ENCODE measurements around the gene GPER1. TPM values are rescaled to one million over a fixed set of nuclear protein-coding genes. Genes with fewer than 3 reads are reported as not detected.

Gene GPER1
- total and polyA plus RNA-seq, 4 donors = 2.9 to 23.1 (median 7.4) TPM

GRCh38 chr7:1099154-1099542 is 11.2 kb downstream of the GPER1 start (continued):
- TF ChIP-seq JUND (IDR thresholded peaks at IDR 0.05) (no peak), HNF4A (conservative IDR thresholded peaks at IDR 0.05) (no peak), YY1 (IDR thresholded peaks at IDR 0.05) (no peak), SP1 (IDR thresholded peaks at IDR 0.05) (no peak), MAX (IDR thresholded peaks at IDR 0.05) (no peak)

- H3K4me1 ChIP-seq (ENCODE audit: control insufficient read depth in 4 of 4, insufficient read depth in 4 of 4, low read length in 3 of 4) = peaks cover 12 to 57% (median 38%) of the 10 kb centered on the region in 4 donors
- no peak overlapping the region for H3K27ac ChIP-seq (ENCODE audit: low read depth in 1 of 2, low read length in 2 of 2)
- WGBS = 87% methylated on average over 16 of the region's 16 CpGs
- no peak overlapping the region for H3K4me3 ChIP-seq (ENCODE audit: low read depth in 1 of 3, low read length in 3 of 3)
- DNase-seq (ENCODE audit: low spot score) = no peak
- TF ChIP-seq SP1 (IDR thresholded peaks at IDR 0.05) (no peak), RAD21 (IDR thresholded peaks at IDR 0.05) (no peak), RXRA (IDR thresholded peaks at IDR 0.05) (no peak), YY1 (IDR thresholded peaks at IDR 0.05) (no peak), HNF4G (IDR thresholded peaks at IDR 0.05) (no peak), ZBTB33 (IDR thresholded peaks at IDR 0.05) (no peak), FOXA1 (IDR thresholded peaks at IDR 0.05) (no peak), FOXA2 (IDR thresholded peaks at IDR 0.05) (no peak), EGR1 (IDR thresholded peaks at IDR 0.05; ENCODE audit: low read depth in 2 of 2) (no peak)
- no peak overlapping the region for H3K9ac ChIP-seq (ENCODE audit: low read depth in 1 of 2, low read length in 2 of 2)
- no peaks in the 10 kb centered on the region for H3K9me3 ChIP-seq (ENCODE audit: control insufficient read depth in 4 of 4, low read length in 3 of 4)
- H3K36me3 ChIP-seq (ENCODE audit: control insufficient read depth in 4 of 4, insufficient read depth in 3 of 4, low read depth in 1 of 4, low read length in 3 of 4) = no peaks in the 10 kb centered on the region
- no peaks in the 10 kb centered on the region for H3K27me3 ChIP-seq (ENCODE audit: control insufficient read depth in 4 of 4, insufficient read depth in 4 of 4, low read length in 3 of 4)
Observed at GRCh38 chr7:1099637-1100036, 11.7 kb downstream of the GPER1 start.

- TF ChIP-seq ZBTB33 (IDR thresholded peaks at IDR 0.05) (no peak), FOXA1 (IDR thresholded peaks at IDR 0.05) (no peak), RXRA (IDR thresholded peaks at IDR 0.05) (no peak), YY1 (IDR thresholded peaks at IDR 0.05) (no peak), GABPA (IDR thresholded peaks at IDR 0.05 in 1 of 2, conservative IDR thresholded peaks at IDR 0.05 in 1 of 2) (no peak), HNF4A (conservative IDR thresholded peaks at IDR 0.05) (no peak), MAX (IDR thresholded peaks at IDR 0.05) (no peak), JUND (IDR thresholded peaks at IDR 0.05) (no peak), REST (IDR thresholded peaks at IDR 0.05) (no peak), TAF1 (conservative IDR thresholded peaks at IDR 0.05) (no peak)
- H3K9ac ChIP-seq (ENCODE audit: low read depth in 1 of 2, low read length in 2 of 2) = no peak overlapping the region
- H3K36me3 ChIP-seq (ENCODE audit: control insufficient read depth in 4 of 4, insufficient read depth in 3 of 4, low read depth in 1 of 4, low read length in 3 of 4) = no peaks in the 10 kb centered on the region
- H3K27ac ChIP-seq (ENCODE audit: low read depth in 1 of 2, low read length in 2 of 2) = no peak overlapping the region
- no peak overlapping the region for H3K4me3 ChIP-seq (ENCODE audit: low read depth in 1 of 3, low read length in 3 of 3)
- DNase-seq (ENCODE audit: low spot score) = no peak
- peaks cover 12 to 53% (median 33%) of the 10 kb centered on the region in 4 donors for H3K4me1 ChIP-seq (ENCODE audit: control insufficient read depth in 4 of 4, insufficient read depth in 4 of 4, low read length in 3 of 4)
- no peaks in the 10 kb centered on the region for H3K9me3 ChIP-seq (ENCODE audit: control insufficient read depth in 4 of 4, low read length in 3 of 4)
- WGBS = 91% methylated on average over 14 of the region's 14 CpGs
- no peaks in the 10 kb centered on the region for H3K27me3 ChIP-seq (ENCODE audit: control insufficient read depth in 4 of 4, insufficient read depth in 4 of 4, low read length in 3 of 4)
Observed at GRCh38 chr7:1100386-1100785, 12.5 kb downstream of the GPER1 start.
